DMS53 treated with DMSO at 0.1 percent for 48 hours (cell line): ENCODE measurements around the gene ASIC2.

Experiments
- DNase-seq: peaks from one replicate; lab custom pipeline; 2025; ENCODE audit not compliant: unreplicated experiment; lab: John Stamatoyannopoulos, UW

The ASIC2 gene

GRCh38 chr17:33290253-33290652 lies 2.8 kb downstream of the ASIC2 start:
- no peak for DNase-seq

GRCh38 chr17:33288954-33289353 lies 4.1 kb downstream of the ASIC2 start:
- DNase-seq = no peak

- no peak for DNase-seq
Measured at GRCh38 chr17:33287096-33287725, 5.9 kb downstream of the ASIC2 start.

GRCh38 chr17:33285413-33285812 lies 7.7 kb downstream of the ASIC2 start:
- no peak for DNase-seq

GRCh38 chr17:33284022-33284421 lies 9.1 kb downstream of the ASIC2 start:
- DNase-seq = no peak

- DNase-seq = no peak
Measured at GRCh38 chr17:33280162-33280943, 12.7 kb downstream of the ASIC2 start.

- DNase-seq = no peak
Measured at GRCh38 chr17:33277436-33278100, 15.5 kb downstream of the ASIC2 start.

- DNase-seq = no peak
Measured at GRCh38 chr17:33273743-33274410, 19.2 kb downstream of the ASIC2 start.

GRCh38 chr17:33273271-33273670 lies 19.8 kb downstream of the ASIC2 start:
- DNase-seq = no peak

GRCh38 chr17:33272438-33272837 lies 20.7 kb downstream of the ASIC2 start:
- no peak for DNase-seq

- DNase-seq = no peak
Measured at GRCh38 chr17:33269337-33270060, 23.6 kb downstream of the ASIC2 start.

- DNase-seq = no peak
Measured at GRCh38 chr17:33267851-33268548, 25.1 kb downstream of the ASIC2 start.

GRCh38 chr17:33267271-33267790 lies 25.8 kb downstream of the ASIC2 start:
- DNase-seq = no peak

- DNase-seq = no peak
Measured at GRCh38 chr17:33266611-33267010, 26.5 kb downstream of the ASIC2 start.

GRCh38 chr17:33266116-33266515 lies 27.0 kb downstream of the ASIC2 start:
- no peak for DNase-seq

- DNase-seq = no peak
Measured at GRCh38 chr17:33263396-33263795, 29.7 kb downstream of the ASIC2 start.

- DNase-seq = no peak
Measured at GRCh38 chr17:33262266-33263123, 30.6 kb downstream of the ASIC2 start.

GRCh38 chr17:33261820-33262219 lies 31.3 kb downstream of the ASIC2 start:
- no peak for DNase-seq

- DNase-seq = no peak
Measured at GRCh38 chr17:33260638-33261037, 32.5 kb downstream of the ASIC2 start.
